ENCODE results near the gene PHKA1. TPM values are rescaled to one million over a fixed set of nuclear protein-coding genes. Genes with fewer than 3 reads are reported as not detected.
"Not testable (repeated sequence)": the region's sequence is repeated elsewhere in the genome, so short reads cannot be mapped to it uniquely, and the experiment has no call there.

The PHKA1 gene
- 1 to 10 TPM; 3.5 to 3.8 TPM for total RNA-seq

GRCh38 chrX:72713599-72714477 is at the start of gene PHKA1:
TSS of gene PHKA1 (minus strand) at chrX:72714306. CDS start at chrX:72713880, 426 bp downstream.
- POLR2A ChIA-PET, H3K27me3 Mint-ChIP-seq, CTCF ChIA-PET, H3K36me3 Mint-ChIP-seq, H3K9me3 Mint-ChIP-seq: not testable (repeated sequence)
- Mint-ChIP-seq H3K4me1 (ENCODE audit: low read depth) (peaks cover 12% of the 10 kb centered on the region), H3K27ac (peak within 1 kb of the TSS; percentile 38), H3K4me3 (peak within 1 kb of the TSS; percentile 69)
- DNase-seq = peak; percentile 67
- intact Hi-C loops (cut with micrococcal nuclease) = loop anchor here (2.0 kb wide), 1 partner anchor 93 kb away; no protein-coding TSS in a partner anchor

- H3K36me3 Mint-ChIP-seq; CTCF ChIA-PET; H3K27ac Mint-ChIP-seq; POLR2A ChIA-PET; DNase-seq; H3K27me3 Mint-ChIP-seq; H3K4me1 Mint-ChIP-seq (ENCODE audit: low read depth); H3K4me3 Mint-ChIP-seq; intact Hi-C loops (cut with micrococcal nuclease); H3K9me3 Mint-ChIP-seq: not testable (repeated sequence)
Observed at GRCh38 chrX:72760454-72760853, 46.3 kb upstream of the PHKA1 start.

GRCh38 chrX:72748545-72748944 is 34.4 kb upstream of the PHKA1 start:
- H3K9me3 Mint-ChIP-seq; DNase-seq; H3K27ac Mint-ChIP-seq; H3K27me3 Mint-ChIP-seq; H3K36me3 Mint-ChIP-seq; CTCF ChIA-PET; H3K4me3 Mint-ChIP-seq; intact Hi-C loops (cut with micrococcal nuclease); H3K4me1 Mint-ChIP-seq (ENCODE audit: low read depth); POLR2A ChIA-PET: not testable (repeated sequence)

DNA sequence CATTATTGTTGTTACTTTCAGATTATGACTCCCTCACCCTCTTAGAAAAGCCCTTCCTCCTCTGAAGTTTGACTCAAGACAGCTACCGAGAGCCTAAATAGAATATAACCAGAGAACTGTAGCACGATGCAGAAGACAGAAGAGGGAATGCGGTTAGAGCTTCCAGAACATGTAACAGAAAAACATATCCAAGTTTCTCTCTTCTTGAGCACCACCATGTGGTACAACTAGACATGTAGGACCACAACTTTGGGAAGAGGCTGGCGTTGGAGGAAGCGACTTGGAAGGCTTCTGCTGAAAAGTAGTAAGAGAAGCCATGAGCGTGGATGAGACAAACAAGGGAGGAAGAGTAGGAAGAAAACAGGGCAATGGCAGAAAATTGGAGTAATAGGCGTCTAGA is 31.4 kb upstream of the PHKA1 start:
- POLR2A ChIA-PET; DNase-seq; H3K4me1 Mint-ChIP-seq (ENCODE audit: low read depth); H3K9me3 Mint-ChIP-seq; H3K27me3 Mint-ChIP-seq; CTCF ChIA-PET; H3K36me3 Mint-ChIP-seq; H3K27ac Mint-ChIP-seq; intact Hi-C loops (cut with micrococcal nuclease); H3K4me3 Mint-ChIP-seq: not testable (repeated sequence)

DNA sequence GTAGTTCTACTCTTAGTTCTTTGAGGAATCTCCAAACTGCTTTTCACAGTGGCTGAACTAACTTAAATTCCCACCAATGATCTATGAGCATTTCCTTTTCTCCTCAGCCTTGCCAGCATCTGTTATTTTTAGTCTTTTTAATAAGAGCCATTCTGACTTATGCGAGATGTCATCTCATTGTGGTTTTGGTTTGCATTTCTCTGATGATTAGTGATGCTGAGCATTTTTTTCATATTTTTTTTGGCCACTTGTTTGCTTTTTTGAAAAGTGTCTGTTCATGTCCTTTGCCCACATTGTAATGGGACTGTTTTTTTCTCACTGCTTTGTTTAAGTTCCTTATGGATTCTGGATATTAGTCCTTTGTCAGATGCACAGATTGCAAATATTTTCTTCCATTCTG is 21.5 kb upstream of the PHKA1 start:
- intact Hi-C loops (cut with micrococcal nuclease) = no loop called here
- Mint-ChIP-seq H3K4me1 (ENCODE audit: low read depth) (no peaks in the 10 kb centered on the region), H3K4me3 (no peak overlapping the region), H3K27me3 (peaks cover 27% of the 10 kb centered on the region), H3K27ac (no peak overlapping the region), H3K36me3 (no peaks in the 10 kb centered on the region), H3K9me3 (no peaks in the 10 kb centered on the region)
- ChIA-PET CTCF (no interaction called here), POLR2A (no interaction called here)
- no peak for DNase-seq

GRCh38 chrX:72733636-72734035 is 19.5 kb upstream of the PHKA1 start:
- POLR2A ChIA-PET; H3K36me3 Mint-ChIP-seq; H3K4me3 Mint-ChIP-seq; CTCF ChIA-PET; H3K9me3 Mint-ChIP-seq; intact Hi-C loops (cut with micrococcal nuclease); H3K27ac Mint-ChIP-seq; DNase-seq; H3K4me1 Mint-ChIP-seq (ENCODE audit: low read depth): not testable (repeated sequence)
- H3K27me3 Mint-ChIP-seq = peaks cover 27% of the 10 kb centered on the region

GRCh38 chrX:72727846-72728245 is 13.7 kb upstream of the PHKA1 start:
- intact Hi-C loops (cut with micrococcal nuclease) = no loop called here
- POLR2A ChIA-PET = no interaction called here
- Mint-ChIP-seq H3K36me3 (no peaks in the 10 kb centered on the region), H3K9me3 (no peaks in the 10 kb centered on the region), H3K27me3 (peaks cover 7% of the 10 kb centered on the region), H3K4me3 (no peak overlapping the region), H3K27ac (no peak overlapping the region), H3K4me1 (ENCODE audit: low read depth) (no peaks in the 10 kb centered on the region)
- CTCF ChIA-PET = no interaction called here
- no peak for DNase-seq

GRCh38 chrX:72716766-72717165 is 2.7 kb upstream of the PHKA1 start:
- intact Hi-C loops (cut with micrococcal nuclease) = no loop called here
- H3K36me3 Mint-ChIP-seq = no peaks in the 10 kb centered on the region
- no peaks in the 10 kb centered on the region for H3K9me3 Mint-ChIP-seq

GRCh38 chrX:72715546-72715945 is 1.4 kb upstream of the PHKA1 start:
- Mint-ChIP-seq H3K9me3 (no peaks in the 10 kb centered on the region), H3K27me3 (peaks cover 6% of the 10 kb centered on the region), H3K4me3 (no peak overlapping the region), H3K27ac (peak overlapping the region; percentile 28), H3K36me3 (no peaks in the 10 kb centered on the region), H3K4me1 (ENCODE audit: low read depth) (peaks cover 12% of the 10 kb centered on the region)
- ChIA-PET CTCF (no interaction called here), POLR2A (no interaction called here)
- DNase-seq = no peak
- intact Hi-C loops (cut with micrococcal nuclease) = no loop called here

More at GRCh38 chrX:72716766-72717165, 2.7 kb upstream of the PHKA1 start:
- Mint-ChIP-seq H3K4me3 (no peak overlapping the region), H3K4me1 (ENCODE audit: low read depth) (peaks cover 12% of the 10 kb centered on the region), H3K27ac (no peak overlapping the region), H3K27me3 (peaks cover 6% of the 10 kb centered on the region)
- CTCF ChIA-PET = no interaction called here
- POLR2A ChIA-PET = no interaction called here
- no peak for DNase-seq

- CTCF ChIA-PET = no interaction called here
- Mint-ChIP-seq H3K9me3 (no peaks in the 10 kb centered on the region), H3K27ac (peak overlapping the region; percentile 38), H3K36me3 (no peaks in the 10 kb centered on the region), H3K4me1 (ENCODE audit: low read depth) (peaks cover 12% of the 10 kb centered on the region), H3K4me3 (peak overlapping the region; percentile 69), H3K27me3 (peaks cover 6% of the 10 kb centered on the region)
- POLR2A ChIA-PET = no interaction called here
- DNase-seq = peak; percentile 10
- intact Hi-C loops (cut with micrococcal nuclease) = no loop called here
Observed at GRCh38 chrX:72714478-72714916, 391 bp upstream of the PHKA1 start.

DNA sequence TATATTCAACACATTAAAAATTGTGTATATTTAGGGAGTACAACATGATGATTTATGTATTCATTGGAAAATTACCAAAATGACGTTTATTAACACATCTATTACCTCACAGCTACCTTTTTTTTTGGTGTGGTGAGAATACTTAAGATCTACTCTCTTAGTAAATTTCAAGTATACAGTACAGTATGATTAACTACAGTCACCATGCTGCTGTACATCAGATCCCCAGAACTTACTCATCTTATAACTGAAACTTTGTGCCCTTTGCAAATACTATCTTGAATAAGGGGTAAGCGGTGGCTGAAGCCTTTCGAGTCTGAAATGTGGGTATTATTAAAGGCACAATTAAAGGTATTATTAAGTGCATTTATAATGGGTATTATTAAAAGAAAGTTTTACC is 976 bp downstream of the PHKA1 start:
- POLR2A ChIA-PET = no interaction called here
- CTCF ChIA-PET = interaction anchor here (0.7 kb wide), 1 partner anchor 351 kb away, joined by 3 read pairs; no protein-coding TSS in a partner anchor
- intact Hi-C loops (cut with micrococcal nuclease) = loop anchor here (2.0 kb wide), 1 partner anchor 92 kb away; no protein-coding TSS in a partner anchor

GRCh38 chrX:72712094-72712755 is 1.9 kb downstream of the PHKA1 start:
- Mint-ChIP-seq H3K4me3 (no peak overlapping the region), H3K4me1 (ENCODE audit: low read depth) (peaks cover 12% of the 10 kb centered on the region), H3K36me3 (no peaks in the 10 kb centered on the region), H3K27me3 (peaks cover 6% of the 10 kb centered on the region), H3K27ac (no peak overlapping the region), H3K9me3 (no peaks in the 10 kb centered on the region)
- DNase-seq = no peak
- intact Hi-C loops (cut with micrococcal nuclease) = loop anchor here (2.0 kb wide), 1 partner anchor 91 kb away; no protein-coding TSS in a partner anchor
- POLR2A ChIA-PET = no interaction called here
- CTCF ChIA-PET = interaction anchor here (0.7 kb wide), 1 partner anchor 350 kb away, joined by 3 read pairs; no protein-coding TSS in a partner anchor

More for the DNA sequence above, 976 bp downstream of the PHKA1 start:
- Mint-ChIP-seq H3K27me3 (peaks cover 6% of the 10 kb centered on the region), H3K4me1 (ENCODE audit: low read depth) (peaks cover 12% of the 10 kb centered on the region), H3K9me3 (no peaks in the 10 kb centered on the region), H3K36me3 (no peaks in the 10 kb centered on the region), H3K27ac (no peak overlapping the region), H3K4me3 (peak overlapping the region; percentile 69)
- DNase-seq = no peak

Data from activated CD4-positive, alpha-beta memory T cell treated with anti-CD3 and anti-CD28 coated beads for 36 hours (primary cell).